Esophagus muscularis mucosa (tissue), 4 donors: ENCODE measurements around the gene EPAS1.

Experiments used
- EP300 ChIP-seq: sonication (generic); formaldehyde crosslinking; IDR thresholded peaks from one replicate; pipeline ENCODE4 v1.6.1; 2017; ENCODE audit warnings: antibody characterized with exemption
- POLR2A ChIP-seq: fragments of 450-650 bp; IDR thresholded peaks from one replicate; pipeline ENCODE4 v1.6.1; 2017; ENCODE audit warnings: antibody characterized with exemption, moderate library complexity, mild to moderate bottlenecking, low read depth
- TF ChIP-seq, protein P1 (sequence below), 3 experiments: fragments of 200-600 bp in 2 of 3; fragments of 450-650 bp in 1 of 3; sonication (generic) in 2 of 3; IDR thresholded peaks; one replicate each; pipeline ENCODE4 v1.5.1; 2017 to 2019; ENCODE audit warnings: antibody characterized with exemption in 3 of 3, mild to moderate bottlenecking in 2 of 3, moderate library complexity in 1 of 3

DNA sequence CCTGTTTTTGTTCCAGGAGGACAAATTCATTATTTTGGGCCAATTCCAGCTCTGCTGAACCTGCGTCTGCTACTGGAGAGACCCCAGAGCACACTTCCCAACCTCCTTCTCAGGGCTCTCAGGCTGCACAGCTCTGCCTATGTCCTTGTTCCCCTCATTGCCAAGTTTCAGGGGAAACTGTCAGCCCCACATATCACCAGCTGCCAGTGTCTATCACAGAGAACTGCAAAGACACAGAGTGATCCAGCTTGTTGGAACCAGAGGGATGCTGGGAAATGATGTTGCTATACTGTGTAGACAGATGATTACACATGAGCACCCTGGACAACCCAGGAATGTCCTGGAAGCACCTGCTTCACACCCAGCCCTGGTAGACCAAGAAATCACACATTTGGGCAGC is 114.8 kb downstream of the EPAS1 start:
- TF ChIP-seq, protein P1, sequence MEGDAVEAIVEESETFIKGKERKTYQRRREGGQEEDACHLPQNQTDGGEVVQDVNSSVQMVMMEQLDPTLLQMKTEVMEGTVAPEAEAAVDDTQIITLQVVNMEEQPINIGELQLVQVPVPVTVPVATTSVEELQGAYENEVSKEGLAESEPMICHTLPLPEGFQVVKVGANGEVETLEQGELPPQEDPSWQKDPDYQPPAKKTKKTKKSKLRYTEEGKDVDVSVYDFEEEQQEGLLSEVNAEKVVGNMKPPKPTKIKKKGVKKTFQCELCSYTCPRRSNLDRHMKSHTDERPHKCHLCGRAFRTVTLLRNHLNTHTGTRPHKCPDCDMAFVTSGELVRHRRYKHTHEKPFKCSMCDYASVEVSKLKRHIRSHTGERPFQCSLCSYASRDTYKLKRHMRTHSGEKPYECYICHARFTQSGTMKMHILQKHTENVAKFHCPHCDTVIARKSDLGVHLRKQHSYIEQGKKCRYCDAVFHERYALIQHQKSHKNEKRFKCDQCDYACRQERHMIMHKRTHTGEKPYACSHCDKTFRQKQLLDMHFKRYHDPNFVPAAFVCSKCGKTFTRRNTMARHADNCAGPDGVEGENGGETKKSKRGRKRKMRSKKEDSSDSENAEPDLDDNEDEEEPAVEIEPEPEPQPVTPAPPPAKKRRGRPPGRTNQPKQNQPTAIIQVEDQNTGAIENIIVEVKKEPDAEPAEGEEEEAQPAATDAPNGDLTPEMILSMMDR (IDR thresholded peaks at IDR 0.05), result no peak
- TF ChIP-seq POLR2A, result no peak
- no peak for TF ChIP-seq EP300
